GM18873 (cell line): Measurements from ENCODE around the gene CRYBA2.

Experiments used
- ATAC-seq: cut with Tn5 transposase; IDR thresholded peaks from one replicate; pipeline ENCODE4 v1.9.1; 2021; ENCODE audit warnings: mild to moderate bottlenecking, moderate library complexity, moderate number of reproducible peaks; ENCODE audit not compliant: unreplicated experiment, low FRiP score

Gene CRYBA2

DNA sequence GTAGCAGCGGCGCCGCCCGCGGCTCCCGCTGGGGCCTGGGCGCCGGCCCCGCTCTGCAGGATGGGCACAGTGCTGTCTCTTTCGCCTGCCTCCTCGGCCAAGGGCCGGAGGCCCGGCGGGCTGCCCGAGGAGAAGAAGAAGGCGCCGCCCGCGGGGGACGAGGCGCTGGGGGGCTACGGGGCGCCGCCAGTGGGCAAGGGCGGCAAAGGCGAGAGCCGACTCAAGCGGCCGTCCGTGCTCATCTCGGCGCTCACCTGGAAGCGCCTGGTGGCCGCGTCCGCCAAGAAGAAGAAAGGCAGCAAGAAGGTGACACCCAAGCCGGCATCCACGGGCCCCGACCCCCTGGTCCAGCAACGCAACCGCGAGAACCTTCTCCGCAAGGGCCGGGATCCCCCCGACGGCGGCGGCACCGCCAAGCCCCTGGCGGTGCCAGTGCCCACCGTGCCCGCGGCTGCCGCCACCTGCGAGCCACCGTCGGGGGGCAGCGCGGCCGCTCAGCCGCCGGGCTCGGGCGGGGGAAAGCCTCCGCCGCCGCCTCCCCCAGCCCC lies 33.4 kb downstream of the CRYBA2 start:
- ATAC-seq, result no peak

DNA sequence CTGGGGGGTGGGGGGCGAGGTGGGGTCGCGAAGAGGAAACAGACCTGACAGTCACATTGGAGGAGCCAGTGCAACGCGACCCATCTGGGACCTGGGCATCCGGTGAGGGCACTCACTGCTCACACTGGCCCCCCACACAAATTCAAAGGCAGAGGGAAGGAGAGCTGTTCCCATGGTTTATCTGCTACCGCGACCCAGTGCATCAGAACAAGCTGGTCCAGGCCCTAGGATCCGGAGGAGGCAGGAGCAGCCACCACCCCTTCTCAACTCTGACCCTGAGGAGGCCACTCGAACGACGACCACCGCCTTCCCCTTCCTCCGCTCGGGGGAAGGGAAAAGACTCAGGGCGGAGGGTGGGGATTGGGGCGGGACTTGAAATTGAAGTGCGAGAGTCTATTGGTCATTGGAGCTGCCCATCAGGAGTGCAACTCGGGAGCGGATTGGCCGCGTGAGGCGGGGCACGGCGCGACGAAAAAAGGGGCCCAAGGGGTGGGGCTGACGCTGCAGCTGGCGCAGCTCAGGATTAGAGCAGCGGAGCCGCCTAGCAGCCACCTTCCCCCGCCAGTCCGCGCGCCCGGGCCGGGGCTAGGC lies 34.0 kb downstream of the CRYBA2 start, which contains the start of gene CDK5R2:
CDK5R2 (plus strand) TSS at position 526 of the 591 bp plus-strand sequence. CDS start 155 bp downstream, outside the sequence.
- peak; percentile 94 for ATAC-seq

DNA sequence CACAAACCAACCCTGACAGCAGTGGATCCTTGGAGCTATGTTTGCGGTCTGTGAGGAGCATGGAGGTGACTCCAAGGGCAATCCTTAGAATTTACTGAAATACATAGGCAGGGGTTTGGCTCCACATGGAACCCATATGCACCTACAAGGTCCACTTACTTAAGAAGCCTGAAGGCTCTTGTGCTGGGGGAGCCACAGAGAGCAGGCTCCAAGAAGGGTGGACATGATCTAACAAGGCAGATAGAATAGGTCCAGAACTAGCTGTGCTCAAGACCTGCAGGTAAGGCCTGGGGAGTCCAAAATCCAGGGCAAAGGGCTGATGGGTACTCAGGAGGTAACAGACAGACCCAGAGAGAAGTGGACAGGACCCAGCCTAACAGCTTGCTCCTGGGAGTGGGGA lies 34.9 kb downstream of the CRYBA2 start:
- ATAC-seq, result no peak

DNA sequence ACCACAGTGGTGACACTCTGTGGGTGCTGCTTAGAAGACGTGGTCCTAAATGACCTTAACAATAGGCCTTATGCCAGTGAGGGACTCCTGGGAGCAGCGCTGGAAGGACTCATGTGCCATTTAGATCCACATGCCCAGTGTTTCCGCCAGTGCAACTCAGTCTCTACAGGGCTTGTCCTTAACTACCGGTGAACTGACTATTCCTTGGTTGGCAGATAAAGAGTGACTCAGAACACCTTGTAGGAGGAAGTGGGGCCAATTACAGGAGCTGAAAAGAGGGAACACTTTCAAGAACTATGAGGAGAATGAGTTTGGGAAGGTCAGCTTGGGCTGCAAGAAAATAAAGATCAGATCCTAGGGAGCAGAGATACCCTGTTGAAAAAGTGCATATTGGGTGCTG lies 35.6 kb downstream of the CRYBA2 start:
- no peak for ATAC-seq

DNA sequence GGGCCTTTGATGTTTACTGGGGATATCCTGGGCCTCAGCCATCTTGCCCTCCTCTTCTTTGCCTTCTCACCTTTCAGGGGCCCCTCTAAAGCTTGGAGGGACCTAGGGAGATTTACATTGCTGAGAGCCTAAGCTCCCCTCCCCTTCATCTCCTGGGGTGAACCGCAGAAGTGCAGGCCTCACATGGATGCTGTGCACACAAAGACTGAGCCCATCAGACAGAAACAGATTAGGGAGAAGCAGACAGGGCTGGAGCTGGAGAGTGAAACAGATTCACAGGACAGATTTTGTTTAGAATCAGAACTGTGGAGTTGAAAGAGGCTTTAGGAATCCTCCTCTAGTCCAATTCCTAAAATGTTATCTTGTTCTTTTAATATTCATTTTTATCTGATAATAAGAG lies 37.2 kb downstream of the CRYBA2 start:
- ATAC-seq, result no peak

DNA sequence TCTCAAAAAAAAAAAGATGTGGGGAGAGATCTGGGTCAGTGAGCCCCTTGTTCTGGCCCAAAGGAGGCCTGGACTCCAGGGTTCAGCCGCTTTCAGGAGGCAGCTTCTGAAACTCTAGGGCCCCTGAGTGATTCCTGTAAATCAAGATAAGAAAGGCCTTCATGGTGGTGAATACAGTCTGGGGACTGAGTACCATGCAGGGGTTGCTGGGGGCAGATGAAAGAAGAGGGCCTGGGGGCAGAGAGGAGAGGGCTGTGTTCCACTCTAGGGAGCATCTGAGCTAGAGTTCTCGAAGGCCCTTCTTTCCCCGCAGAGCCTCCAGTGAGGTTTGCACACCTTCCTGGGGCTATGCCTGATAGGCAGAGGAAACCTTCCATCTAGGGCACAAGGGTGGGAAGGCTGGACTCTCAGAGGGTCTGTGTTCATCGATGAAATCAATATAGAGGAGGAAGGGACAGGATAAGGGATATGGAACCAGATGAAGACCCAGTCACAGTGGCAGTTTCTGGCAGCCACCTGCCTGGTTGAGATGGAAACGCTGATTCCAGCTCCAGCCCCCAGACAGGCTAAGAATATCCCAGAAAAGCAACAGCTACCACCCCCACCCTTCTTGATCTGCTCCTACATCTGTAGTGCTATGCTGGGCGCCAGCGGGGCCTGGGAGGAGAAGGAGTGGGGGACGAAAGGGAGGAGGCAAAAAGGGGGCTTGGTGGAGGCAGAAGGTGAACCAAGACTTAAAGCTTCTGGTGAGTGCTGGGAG lies 38.5 kb downstream of the CRYBA2 start:
- no peak for ATAC-seq

DNA sequence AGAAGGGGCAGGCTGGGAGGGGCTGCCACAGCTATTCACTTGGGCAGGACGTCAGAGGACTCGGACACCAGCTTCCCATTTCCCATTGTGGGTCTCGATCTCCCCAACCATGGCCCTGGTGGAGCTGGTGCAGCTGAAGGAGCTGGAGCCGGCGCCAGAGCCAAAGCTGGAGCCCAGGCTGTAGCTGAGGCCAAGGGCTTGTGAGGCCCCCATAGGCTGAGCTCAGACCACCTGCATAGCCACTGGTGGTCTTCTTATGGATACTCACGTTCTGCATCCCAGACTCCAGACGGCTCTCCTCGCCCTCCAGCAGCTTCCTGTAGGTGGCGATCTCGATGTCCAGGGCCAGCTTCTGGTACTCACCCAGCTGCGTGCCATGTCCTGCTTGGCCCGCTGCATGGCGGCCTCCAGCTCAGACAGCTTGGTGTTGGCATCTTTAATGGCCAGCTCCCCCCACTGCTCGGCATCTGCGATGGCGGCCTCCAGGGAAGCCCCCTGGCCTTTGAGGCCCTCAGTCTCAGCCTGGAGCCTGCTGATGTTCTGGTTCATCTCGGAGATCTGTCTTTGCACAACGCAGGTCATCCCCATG lies 39.8 kb downstream of the CRYBA2 start:
- ATAC-seq, result no peak

DNA sequence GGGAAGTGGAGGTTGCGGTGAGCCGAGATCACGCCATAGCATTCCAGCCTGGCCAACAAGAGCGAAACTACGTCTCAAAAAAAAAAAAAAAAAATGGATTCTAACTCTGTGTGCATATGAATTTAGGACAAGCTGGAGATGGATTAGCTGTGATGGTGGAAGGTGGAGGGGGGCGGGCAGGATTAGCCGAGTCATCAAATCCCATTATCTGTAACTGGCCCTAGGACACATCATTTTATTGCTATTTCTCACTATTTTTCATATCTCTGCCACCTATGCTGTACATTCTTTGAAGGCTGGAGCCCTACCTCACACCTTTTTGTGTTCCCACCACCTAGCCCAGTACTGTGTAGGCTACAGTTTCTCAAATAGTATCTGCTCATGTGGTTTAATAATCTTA lies 41.1 kb downstream of the CRYBA2 start:
- ATAC-seq, result no peak

DNA sequence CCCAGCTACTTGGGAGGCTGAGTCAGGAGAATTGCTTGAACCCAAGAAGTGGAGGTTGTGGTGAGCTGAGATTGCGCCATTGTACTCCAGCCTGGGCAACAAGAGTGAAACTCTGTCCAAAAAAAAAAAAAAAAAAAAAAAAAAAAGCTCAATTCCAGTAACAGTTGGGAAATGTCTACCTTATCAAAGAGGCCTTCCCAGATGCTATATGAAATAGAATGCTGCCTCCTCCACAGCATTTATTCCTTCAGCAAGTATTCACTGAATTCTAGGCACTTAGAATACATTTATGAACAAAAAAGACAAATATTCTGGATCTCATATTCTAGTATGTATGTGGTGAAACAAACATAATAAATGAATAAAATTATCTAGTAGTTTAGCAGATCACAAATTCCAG lies 46.6 kb downstream of the CRYBA2 start:
- ATAC-seq, result no peak

DNA sequence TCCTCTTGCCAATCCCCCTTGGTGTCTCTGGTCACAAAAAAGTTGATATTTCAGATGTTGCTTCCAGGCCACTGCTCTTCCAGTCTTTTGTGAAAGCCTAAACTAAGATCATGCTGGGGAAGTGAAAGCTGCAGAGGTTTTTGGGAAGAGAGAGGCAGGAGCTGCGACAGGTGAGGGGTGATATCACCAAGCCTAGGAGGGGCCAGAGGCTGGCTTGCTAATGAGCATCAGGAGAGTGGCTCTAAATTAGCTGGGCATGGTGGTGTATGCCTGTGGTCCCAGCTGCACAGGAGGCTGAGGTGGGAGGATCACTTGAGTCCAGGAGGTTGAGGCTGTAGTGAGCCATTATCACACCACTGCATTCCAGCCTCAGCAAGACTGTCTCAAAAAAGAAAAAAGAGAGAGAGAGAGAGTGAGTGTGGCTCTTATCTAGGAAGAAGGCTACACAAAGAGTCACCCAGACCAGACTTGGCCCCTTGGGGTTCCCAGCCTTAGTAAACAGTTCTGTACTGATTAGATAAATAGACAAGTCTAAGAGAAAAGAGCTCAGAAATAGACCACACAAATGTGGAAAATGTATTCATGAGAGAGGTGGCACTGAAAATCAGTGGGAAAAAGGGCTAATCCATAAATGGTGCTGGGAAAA lies 48.3 kb downstream of the CRYBA2 start:
- no peak for ATAC-seq
